Forelimb muscle (tissue), 1 donor: Measurements from ENCODE around the gene PLA2G7. TPM values are rescaled to one million over a fixed set of nuclear protein-coding genes. Genes with fewer than 3 reads are reported as not detected.
"Not testable (repeated sequence)": the region's sequence is repeated elsewhere in the genome, so short reads cannot be mapped to it uniquely, and the experiment has no call there.

Experiments used
- DNase-seq: peaks from one replicate; pipeline ENCODE4 v3.0.0-alpha.2; 2013; ENCODE audit warnings: low read depth
- polyA plus RNA-seq: library from polyadenylated mRNA; unstranded; fragments of 120-200 nt; gene quantifications from one replicate; pipeline ENCODE4 v1.2.1, GENCODE V29; 2013; ENCODE audit not compliant: insufficient read length

PLA2G7 gene
- polyA plus RNA-seq, 1 donor = 0.35 TPM

DNA sequence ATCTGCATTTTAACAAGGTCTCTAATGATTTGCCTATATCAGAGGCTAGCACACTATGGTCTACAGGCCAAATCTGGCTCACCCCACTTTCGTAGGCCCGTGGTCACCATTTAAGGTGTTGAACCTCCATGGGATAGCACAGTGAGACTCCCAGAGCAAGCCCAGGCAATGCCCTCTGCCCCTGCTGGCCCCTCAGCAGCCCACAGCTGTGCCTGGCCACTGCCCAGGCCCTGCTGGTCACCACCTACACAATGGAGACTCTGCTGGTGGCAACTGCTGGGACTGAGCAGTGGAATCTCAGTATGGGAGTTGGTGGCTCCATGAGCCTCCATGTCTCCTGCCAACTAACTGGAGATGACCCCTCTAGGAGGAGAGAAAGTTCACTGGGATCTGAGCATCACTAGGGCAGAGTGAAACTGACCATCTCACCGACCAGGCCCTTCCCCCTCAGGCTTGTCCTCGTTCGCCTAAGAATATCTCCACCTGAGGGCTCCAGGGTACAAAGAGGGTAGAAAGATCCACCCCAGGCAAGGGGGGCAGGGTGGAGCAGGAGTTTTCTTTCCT lies 13.8 kb upstream of the PLA2G7 start:
- DNase-seq = no peak

DNA sequence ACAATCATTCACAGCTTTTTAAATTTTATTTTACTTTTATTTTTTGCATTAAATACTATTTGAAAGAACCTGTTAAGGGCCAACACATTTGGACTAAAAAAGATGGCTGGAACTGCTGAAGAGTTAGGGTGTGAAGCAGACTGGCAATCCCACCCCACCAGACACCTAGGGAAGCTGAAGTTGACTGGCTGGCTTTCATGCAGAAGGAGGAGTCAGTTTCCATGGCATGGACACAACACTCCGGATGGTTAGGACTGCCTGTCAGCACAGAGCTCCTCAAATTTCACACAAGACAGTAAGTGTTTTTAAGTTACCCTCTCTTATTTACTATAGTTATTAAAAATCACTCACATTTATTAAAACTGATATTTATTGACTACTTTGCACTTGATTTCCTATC lies 11.5 kb upstream of the PLA2G7 start, which contains the start of gene ANKRD66:
ANKRD66 (plus strand) TSS at position 238 of the 400 bp plus-strand sequence. CDS start 5,016 bp downstream, outside the sequence.
- DNase-seq = no peak

DNA sequence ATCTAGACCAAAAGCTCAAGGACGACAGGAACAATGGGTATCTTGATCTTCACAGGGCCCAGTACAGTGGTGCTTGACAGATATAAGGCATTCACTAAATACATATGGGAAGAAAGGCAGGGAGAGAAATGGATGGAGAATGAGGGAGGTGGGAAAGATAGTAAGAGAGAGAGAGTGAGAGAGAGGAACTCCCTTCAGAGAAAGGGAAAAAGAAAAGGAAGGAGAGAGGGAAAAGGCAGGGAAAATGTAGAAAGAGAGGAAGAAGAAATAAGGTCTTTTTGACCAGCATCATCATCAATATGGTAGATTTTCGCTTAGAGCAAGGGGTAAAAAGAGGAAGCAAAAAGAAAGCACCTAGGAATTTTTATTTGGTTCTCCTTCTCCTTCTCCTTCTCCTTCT lies 10.8 kb upstream of the PLA2G7 start:
- DNase-seq = no peak

DNA sequence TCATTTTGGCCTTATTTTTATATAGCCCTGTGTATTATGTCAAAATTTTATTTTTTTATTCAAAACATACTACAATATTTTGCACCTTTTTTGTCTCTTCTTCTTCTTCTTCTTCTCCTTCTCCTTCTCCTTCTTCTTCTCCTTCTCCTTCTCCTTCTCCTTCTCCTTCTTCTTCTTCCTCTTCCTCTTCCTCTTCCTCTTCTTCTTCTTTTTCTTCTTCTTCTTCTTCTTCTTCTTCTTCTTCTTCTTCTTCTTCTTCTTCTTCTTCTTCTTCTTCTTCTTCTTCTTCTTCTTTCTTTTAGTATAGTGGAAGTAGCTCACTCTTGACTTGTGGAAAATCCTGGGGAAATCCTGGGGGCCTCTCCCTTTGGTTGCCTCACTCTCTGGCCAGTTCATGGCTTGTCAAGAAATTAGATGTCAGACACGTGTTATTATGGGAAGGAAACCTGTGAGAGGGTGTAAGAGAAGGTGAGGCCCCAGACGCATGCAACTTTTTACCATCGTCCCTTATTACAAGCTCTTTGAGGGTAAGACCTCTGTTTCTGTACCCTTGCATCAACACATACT lies 9.1 kb upstream of the PLA2G7 start:
- not testable (repeated sequence) for DNase-seq

DNA sequence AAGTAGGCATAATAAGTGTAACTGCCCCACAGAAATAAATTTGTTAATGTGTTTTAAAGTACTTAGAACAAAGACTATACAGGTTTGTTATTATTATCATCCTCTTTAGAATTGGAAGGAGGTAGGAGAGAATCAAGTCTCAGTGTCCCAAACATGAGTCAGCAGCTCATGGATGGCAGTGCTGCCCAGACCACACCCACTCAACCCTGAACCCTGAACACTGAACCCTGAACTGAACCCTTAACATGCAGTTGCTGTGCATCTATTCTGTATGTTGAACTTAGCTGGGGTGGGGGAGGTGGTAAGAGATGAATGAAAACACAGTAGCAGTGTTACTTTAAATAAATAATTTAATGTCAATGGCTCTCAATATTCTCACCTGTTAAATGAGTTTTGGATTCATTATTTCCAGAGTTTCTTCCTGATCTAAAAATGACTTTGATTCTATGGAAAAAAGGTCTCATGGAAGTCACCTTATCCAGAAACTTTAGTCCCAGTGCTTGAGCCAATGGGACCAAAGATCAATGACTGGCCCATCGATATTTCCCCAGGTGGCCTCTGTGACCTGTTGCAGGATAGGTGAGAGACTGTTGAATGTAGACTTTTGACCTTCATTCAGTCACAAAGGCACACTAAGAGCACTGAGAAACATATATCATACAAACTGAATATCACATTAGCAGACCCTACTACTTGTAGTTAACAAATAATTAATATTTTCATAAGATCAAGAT lies 8.4 kb upstream of the PLA2G7 start:
- DNase-seq = no peak

DNA sequence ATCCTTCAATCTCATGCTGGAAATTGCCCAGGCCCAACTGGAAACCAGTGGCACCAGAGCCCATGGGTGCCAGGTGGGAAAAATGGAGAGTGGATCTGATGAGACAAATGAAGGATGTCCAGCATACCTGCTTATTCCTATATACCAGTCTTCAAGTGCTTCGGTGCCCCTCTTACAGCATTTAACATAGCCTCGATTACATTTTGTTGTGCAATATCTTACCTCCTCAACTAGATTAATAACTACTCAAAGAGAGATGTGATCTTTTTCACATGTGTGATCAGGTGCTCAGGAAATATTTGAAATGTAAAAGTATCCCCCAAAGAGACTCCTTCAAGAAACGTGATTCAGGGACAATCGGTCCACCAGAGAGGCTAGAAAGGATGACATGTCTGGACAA lies 6.7 kb upstream of the PLA2G7 start:
- DNase-seq = no peak

DNA sequence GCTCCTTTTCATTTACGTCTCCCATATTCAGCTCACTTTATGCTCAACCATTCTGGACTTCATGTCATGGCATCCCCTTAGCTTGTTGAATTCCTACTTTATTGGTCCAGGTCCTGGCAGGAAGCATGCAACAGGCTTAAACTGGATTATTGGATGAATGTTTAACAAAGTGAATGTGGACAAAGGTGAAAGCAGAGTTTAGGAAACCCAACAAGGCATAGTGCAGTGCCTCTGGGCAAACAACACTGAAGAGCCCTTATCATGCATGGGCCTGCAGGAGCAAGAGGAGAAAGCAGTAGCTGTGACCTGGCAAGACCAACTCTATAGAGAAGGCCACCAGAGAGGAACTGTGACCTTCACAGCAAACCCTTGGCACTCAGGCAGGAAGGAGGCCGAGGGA lies 6.3 kb upstream of the PLA2G7 start:
- no peak for DNase-seq

DNA sequence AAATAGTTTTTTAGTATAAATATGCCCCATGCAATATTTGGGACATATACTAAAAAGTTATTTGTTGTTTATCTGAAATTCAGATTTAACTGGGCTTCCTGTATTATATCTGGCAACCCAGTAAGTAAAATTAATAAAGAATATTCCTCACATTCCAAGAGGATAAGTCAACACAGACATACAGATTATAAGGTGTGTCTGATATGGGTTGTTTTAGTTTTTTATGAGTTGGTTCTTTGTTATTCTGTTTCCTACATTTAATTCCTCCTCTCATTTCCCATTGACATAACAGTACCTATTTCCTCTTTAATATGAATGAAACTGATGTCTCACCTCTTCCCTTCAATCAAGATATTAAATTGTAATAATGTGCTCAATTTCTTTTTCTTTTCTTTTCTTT lies 1.7 kb upstream of the PLA2G7 start:
- DNase-seq = no peak

DNA sequence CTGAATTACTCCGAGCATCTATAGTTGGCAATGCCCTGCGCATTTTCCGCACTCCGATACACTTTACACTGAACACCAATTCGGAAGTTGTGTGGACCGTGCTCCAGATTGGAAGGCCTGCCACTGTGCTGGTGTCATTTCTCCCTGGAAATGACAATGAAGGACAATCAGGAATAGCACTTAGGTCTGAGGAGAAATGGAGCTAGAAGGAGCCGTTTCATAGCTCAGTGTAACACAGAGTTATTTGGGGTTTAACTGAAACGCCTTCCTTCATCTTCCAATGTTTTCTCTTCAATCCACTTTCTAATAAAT lies 501 bp upstream of the PLA2G7 start:
- DNase-seq = no peak

DNA sequence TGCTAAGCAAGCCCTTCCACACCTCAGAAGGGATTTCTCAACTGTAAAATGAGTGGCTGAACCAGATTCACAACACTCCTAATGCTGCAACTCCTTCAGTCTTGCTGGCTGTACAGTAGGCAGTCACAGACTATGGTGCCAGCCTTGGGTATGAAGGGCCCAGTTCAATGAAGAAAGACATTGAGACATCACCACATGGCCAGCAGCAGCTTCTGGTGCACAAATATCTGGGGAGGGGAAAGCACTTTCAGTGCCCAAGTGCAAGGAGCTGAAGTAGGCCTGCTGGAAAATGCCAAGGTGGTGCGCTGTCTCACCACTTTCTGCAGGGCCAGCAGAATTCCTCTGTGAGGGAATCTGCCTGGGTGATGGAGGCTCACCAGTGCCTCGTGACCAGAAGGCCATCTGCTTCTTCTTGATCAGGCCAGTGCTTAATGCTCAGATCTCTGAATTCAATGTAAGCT lies 1.8 kb downstream of the PLA2G7 start:
- DNase-seq = no peak

DNA sequence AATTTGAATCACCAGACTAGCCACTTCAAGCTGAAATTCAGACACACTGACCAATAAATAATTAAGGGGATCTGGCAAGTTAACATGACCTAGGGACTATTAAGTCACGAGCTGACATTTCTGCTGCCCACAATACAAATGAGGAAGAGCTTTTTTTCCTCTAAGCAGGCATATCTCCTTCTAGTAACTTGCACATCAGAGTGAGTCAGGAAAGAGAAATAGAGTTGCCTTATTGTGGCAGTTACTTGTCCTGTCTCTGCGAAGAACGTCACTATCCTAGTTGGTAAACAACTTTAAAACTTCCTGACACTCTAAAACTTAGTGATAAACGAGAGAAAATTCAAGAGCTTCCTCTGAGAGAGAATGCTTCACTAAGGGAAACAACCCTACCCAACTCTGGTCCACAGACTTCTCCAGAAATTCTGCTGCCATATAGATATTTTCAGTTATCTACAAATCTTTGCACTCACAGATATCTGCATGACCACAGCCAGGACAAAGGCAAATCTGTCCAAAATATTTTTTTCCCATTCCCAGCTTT lies 4.2 kb downstream of the PLA2G7 start:
- no peak for DNase-seq

DNA sequence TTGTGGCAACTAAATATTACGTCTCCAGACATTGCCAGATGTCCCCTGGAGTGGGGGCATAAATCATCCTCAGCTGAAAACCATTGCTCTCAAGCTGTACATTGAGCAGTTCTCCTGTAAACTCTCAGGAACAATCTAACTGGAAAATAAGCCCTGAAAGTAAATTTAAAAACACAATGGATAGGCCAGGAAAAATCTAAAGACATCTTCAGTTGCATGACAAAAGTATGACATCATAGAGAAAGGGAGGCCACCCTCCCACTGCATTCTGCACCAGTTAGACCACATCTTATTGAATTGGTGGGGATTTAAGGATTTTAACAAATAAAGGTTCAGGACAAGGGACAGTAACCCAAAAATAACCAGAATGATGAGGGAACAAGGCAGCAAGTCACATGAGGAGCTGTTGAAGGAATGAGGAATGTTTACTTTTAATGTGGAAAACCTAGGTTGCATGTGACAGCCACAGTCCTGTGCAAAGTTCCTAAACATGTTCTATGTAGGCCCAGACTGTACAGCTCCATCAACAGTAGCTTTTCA lies 5.3 kb downstream of the PLA2G7 start:
- DNase-seq = no peak

DNA sequence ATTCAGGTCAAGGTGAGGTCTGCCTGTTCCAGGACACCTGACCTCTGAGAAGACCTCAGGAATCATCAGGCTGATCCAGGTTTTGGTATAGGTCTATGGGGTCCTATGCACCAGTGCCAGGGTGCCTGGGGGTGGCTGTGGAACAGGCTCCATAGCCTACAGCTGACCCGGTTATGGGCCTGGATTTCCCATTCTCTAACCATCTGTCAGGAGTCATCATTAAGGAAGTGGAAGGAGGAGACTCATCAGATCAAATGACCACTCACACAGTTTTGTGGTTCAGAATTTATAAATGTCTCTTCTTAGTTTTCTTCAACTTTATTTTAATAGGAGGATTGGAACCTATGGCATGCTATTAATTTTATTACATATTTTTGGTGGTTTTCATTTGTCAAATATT lies 14.8 kb downstream of the PLA2G7 start:
- no peak for DNase-seq

DNA sequence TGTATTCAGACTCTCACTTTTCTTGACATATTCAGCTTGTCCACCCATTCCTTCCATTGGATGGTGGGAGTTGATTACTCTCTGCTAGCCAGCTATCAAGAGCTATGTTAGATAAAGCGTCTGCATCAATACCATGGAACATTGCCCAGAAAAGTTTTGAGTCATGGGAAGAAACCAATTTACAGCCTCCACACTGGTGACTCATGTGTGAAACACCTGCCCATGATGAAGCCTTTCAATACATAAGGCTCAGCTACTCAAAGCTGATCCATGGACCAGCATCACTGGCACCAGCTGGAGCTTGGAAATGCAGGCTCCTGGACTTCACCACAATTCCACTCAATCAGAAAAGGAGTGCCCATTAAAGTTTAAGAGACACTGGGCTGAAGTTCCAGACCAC lies 16.1 kb downstream of the PLA2G7 start:
- no peak for DNase-seq

DNA sequence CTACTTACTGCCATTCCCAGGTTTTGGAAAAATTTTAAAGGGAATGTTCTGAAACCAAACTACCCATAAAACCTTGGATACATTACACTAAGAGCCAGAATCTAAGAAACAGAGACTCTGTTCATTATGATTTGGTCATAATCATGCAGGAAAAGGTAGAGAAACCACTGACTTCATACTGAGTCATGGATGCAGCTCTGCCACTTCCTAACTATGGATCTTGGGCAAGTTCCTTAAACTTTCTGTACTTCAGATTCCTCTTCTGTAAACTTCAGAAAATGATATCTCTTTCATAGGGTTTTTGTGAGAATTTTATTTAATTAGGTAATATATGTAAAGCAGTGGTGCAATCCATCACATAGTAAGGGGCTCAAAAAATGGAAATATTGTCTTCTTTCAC lies 20.0 kb downstream of the PLA2G7 start:
- no peak for DNase-seq

DNA sequence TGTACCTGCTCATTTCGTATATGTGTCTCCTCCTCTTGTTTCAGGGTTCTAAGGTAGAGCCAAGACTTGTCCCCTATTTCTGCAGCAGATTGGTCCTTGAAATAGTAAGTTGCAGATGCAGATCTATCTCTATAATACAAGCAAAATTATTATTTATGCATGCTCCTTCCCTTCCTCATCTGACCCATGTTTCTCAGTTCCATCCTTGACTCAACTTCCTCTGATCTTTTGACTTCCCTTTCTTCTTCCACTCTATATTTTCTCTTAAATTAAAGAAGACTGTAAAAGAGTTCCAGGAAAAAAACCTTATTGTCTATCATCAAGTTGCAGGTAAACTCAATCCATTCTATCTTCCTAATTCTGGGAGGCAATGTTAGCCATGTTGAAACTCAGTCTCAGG lies 23.7 kb downstream of the PLA2G7 start:
- DNase-seq = no peak

DNA sequence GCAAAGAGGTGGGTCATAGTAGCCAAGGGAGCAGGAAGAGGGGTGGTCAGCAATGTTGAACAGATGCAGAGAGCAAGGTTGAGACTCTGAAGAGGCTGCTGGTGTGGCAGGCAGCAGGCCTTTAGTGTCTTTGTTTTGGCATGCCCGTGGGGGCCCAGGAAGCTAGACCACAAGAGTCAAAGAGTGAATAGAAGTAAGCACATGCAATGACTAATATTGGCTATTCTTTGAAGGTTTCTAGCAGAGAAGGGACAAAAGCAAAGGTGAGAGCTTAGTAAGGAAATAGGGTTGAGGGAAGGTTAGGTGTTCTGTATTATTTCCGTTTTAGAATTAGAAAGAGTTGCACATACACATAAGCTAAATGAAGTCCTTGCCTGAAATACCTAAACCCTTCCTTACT lies 28.7 kb downstream of the PLA2G7 start:
- DNase-seq = no peak

DNA sequence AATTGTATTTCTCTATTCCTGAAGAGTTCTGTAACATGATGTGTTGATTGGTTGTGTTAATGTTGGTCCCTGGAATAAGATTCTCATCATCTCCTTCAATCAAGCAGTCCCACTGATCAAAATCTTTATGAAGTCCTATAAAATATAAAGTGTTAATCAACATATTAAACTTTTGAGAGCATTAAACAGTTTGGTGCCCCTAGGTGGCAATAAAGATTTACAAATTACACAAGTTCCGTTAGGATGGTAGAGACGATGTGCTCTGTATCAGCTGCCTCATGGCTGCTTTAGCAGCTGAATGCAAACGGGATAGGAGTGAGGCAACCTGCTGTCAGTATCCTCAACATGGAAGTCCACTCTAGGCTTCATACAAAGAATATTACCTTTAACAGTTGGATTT lies 30.6 kb downstream of the PLA2G7 start:
- DNase-seq = peak; percentile 14

DNA sequence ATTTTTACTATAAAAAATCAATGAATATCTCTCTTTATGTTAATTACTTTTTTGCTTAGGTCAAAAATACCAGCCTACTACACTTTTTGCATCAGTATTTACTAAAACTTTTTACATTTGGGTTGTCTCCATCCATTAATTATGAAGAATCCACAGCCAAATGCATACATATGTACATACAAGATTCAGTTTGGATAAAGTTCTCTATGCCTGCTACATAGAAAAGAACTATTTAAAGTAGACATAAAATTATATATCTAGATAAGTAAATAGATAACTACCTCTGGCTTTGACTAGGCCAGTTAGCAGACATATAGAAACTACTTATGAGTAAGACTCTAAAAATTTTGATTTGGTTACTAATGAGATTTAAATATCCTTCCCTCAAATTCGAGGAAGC lies 35.2 kb downstream of the PLA2G7 start:
- DNase-seq = no peak

DNA sequence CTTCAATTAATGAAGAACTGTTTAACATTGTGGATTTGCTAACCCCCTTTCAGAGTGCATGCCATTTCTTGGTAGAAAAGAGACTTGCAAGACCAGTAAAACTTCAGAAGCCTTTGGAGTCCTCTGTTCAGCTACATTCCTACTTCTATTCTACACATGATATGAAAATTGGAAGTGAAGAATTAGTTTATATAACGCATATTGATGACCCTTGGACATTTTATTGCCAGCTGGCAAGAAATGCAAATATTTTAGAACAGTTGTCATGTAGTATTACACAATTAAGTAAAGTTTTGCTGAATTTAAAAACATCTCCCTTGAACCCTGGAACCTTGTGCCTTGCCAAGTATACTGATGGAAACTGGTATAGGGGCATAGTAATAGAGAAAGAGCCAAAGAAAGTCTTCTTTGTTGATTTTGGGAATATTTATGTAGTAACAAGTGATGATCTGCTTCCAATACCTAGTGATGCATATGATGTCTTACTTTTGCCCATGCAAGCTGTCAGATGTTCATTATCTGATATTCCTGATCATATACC lies 44.2 kb downstream of the PLA2G7 start:
- DNase-seq = no peak

DNA sequence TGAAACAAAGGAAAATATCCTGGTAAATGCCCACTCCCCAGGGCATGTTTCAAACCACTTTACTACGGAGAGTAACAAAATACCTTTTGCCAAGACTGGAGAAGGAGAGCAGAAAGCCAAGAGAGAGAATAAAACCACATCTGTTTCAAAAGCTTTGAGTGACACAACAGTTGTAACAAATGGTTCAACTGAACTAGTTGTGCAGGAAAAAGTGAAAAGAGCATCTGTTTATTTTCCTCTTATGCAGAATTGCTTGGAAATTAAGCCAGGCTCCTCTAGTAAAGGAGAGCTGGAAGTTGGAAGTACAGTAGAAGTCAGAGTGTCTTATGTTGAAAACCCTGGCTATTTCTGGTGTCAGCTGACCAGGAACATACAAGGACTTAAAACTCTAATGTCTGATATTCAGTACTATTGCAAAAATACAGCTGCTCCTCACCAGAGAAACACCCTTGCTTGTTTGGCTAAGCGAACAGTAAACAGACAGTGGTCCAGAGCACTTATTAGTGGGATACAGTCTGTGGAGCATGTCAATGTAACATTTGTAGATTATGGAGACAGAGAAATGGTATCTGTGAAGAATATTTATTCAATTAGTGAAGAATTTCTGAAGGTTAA lies 44.9 kb downstream of the PLA2G7 start:
- no peak for DNase-seq

DNA sequence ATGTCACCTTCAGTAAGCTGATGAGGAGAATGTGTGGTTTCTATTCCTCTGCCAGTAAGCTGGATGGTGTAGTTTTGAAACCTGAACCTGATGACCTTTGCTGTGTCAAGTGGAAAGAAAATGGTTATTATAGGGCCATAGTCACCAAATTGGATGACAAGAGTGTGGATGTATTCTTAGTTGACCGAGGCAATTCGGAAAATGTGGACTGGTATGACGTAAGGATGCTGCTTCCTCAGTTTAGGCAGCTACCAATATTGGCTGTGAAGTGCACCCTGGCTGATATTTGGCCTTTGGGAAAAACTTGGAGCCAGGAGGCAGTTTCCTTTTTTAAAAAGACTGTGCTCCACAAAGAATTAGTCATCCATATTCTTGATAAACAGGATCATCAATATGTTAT lies 45.5 kb downstream of the PLA2G7 start:
- no peak for DNase-seq
